ENCODE results near the gene XRN2.
"Not testable (repeated sequence)": the region's sequence is repeated elsewhere in the genome, so short reads cannot be mapped to it uniquely, and the experiment has no call there.

Gene XRN2

DNA sequence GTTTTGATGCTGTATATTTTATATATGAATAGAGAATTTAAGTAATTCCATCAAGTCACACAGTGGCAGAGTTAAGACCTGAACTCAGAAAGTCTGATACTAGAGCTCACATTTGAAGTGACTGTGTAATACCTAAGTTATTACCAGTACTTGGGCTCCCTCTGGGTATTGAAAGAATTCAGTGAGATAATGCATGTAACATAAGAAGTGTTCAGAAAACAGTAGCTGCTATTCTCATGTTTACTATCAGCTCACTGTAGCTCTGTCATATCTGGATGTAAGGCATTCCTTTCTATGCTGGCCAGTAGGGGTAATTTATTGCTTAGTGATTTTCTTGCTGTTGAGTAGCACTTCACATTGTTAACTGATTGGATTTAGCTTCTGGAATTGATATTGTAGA, 49.6 kb downstream of the XRN2 start:
- DNase-seq: no peak

DNA sequence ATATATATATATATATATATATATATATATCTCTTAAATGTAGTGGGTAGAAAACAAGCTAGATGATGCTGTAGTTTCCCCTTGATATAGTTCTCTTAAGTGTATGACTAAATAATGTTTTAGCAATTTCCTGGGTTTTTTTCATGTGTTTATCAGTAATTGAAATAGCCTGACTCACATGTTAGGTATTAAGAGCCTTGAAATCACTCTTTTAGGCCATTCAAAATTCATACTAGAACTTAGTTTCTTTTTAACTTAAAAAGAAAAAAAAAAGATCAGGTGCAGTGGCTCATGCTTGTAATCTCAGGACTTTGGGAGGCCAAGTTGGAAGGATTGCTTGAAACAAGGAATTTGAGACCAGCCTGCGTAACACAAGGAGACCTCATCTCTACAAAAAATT, 50.1 kb downstream of the XRN2 start:
- DNase-seq: no peak

DNA sequence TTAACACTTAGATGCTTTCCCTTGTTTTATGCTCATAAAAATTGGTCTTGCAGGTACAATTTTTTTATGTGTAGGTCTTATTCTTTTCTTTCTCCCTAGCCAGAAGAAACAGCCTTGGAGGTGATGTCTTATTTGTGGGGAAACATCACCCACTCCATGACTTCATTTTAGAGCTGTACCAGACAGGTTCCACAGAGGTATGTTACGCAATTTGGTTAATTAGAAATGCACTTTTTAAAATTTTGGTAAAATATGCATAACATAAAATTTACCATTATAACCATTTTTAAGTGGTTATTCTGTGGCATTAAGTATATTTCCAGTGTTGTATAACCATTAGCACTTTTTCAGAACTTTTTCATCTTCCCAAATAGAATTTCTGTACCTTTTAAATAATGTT, 52.9 kb downstream of the XRN2 start:
- DNase-seq: no peak

DNA sequence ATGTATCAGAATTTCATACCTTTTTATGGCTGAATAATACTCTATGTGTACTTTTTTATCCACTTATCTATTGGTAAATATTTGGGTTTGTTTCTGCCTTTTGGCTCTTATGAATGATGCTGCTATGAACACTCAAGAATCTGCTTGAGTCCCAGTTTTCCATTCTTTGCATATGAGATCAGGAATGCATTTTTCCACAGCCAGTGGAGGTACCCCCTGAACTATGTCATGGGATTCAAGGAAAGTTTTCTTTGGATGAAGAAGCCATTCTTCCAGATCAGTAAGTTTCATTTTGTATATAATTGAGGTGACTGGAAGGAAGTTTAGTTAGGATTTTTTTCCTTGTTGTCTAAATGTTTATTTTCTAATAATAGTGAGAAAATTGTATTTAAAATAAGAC, 53.3 kb downstream of the XRN2 start:
- DNase-seq: no peak

DNA sequence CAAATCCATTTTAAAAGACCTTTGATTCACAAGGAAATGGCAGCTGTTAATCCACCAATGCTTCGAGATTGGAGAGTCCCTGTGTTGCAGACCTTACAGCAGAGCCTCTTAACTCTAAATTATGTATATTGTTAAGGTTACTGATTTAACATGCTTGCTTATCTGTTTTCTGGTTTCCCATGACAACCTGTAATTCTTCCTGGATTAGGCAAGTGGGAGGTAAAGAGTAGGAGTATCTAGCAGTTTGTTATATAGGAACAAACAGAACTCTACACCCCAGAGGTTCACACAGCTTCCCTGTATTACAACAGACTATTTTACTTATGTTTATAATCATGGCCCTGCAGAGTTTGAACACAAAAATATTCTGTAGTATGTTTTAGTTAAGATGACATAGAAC, 54.7 kb downstream of the XRN2 start:
- DNase-seq: no peak

DNA sequence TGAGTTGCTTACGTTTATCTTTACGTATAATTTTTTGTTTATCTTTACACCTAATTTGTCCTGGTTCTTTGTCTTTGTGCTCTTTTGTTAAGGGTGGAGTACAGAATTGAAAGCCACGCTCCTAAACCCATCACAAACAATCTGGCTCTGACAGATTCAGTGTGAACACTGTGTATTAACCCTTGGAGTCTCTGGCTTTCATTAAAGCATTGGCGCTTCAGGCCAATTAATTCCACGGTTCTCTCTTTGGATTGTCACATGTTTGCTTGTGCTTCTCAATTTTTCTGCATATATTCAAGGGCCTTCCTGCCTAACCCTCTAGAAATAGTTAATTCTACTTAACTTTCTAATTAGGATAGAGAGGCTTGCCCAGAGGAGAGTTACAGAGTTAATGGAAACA, 55.6 kb downstream of the XRN2 start:
- no peak for DNase-seq

DNA sequence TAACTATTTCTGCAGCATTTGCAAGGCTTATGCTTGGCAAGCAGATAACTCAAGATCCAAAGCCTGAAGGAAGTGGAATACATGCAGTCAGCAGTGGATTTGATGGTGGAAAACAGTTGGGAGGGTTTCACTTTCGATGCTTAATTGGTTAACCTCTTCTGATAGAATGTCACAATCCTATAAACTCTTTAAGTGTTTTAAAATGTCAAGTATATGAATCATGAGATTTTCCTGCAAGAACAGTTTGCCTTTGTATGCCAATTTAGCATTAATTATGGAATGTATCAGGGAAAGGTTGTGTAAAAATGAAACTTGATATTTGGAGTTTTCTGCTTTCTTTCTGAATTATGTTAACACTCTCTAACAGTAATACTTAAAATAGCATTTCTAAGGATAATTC, 57.6 kb downstream of the XRN2 start:
- DNase-seq: no peak

DNA sequence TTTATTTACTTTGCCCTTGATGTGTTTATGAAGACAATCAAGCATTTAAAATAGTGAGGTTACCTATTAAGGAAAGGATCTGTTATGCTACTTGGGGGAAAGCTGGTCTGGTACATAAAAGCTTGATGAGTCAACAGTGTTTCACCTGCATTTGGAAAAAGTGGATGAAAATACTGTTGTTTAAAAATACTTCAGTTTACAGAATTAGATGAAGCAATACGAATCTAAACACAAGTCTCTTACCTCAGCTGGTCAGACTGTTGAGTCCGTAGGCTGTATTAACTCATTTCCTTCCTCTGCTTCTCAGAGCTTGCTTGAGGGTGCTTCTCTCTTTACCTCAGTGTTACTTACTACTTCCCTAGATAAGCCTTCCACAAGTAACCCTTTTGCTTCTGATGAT, 58.1 kb downstream of the XRN2 start:
- no peak for DNase-seq

DNA sequence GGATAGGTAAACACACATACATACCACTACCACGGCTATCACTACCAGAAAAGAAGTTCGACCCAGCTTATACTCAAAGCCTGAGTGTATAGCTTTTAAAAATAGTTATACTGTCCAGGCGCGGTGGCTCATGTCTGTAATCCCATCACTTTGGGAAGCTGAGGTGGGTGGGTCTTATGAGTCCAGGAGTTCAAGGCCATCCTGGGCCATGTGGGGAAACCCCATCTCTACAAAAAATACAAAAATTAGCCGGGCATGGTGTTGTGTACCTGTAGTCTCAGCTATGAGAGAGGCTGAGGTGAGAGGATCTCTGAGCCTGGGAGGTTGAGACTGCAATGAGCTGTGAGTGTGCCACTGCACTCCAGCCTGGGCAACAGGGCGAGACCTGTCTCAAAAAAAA, 61.3 kb downstream of the XRN2 start:
- DNase-seq: no peak

DNA sequence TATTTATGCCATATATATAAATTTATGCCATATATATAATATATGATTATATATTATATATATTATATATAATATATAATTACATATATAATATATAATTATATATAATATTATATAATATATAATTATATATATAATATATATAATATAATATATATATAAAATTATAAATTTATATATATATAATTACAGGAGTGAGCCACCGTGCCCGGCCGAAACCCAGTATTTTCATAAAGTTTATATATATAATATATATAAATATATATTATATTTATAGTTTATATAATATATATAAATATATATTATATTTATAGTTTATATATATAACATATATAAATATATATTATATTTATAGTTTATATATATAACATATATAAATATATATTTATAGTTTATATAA, 62.6 kb downstream of the XRN2 start:
- no peak for DNase-seq

DNA sequence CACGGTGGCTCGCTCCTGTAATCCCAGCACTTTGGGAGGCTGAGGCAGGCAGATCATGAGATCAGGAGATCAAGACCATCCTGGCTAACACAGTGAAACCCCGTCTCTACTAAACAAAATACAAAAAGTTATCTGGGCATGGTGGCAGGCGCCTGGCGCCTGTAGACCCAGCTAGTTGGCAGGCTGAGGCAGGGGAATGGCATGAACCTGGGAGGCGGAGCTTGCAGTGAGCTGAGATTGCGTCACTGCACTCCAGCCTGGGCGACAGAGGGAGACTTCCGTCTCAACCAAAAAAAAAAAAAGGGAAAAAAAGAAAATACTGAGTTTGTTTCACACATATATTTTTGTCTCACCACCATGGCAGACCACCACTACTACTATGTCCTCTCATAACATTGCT, 63.1 kb downstream of the XRN2 start:
- not testable (repeated sequence) for DNase-seq

DNA sequence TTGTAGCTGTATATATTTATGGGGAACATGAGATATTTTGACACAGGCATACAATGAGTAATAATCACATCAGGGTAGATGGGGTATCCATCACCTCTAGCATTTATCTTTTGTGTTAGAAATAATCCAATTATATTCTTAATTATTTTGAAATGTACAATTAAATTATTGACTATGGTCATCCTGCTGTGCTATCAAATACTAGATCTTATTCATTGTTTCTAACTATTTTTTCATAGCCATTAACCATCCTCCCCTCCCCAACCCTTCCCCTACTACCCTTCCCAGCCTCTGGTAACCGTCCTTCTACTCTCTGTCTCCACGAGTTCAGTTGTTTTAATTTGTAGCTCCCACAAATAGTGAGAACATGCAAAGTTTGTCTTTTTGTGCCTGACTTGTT, 65.7 kb downstream of the XRN2 start:
- no peak for DNase-seq

DNA sequence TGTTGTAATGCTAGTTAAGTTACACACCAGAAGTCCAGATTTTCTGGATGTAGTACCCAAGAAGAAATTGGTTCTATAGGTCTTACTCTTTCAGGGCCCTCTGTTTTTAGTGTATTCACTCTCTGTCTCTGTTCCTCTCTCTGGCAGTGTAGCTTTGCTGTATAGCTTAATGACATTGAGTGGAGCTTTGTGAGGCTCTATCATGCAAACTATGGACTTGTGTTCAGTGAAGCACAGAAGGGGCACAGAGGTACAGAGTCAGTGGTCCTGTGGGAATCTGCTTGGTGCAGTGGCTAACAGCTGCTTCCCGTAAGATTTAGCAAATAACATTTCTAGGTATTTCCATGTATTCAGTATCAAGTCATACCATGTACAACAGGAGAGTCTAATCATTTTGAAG, 68.1 kb downstream of the XRN2 start:
- no peak for DNase-seq

DNA sequence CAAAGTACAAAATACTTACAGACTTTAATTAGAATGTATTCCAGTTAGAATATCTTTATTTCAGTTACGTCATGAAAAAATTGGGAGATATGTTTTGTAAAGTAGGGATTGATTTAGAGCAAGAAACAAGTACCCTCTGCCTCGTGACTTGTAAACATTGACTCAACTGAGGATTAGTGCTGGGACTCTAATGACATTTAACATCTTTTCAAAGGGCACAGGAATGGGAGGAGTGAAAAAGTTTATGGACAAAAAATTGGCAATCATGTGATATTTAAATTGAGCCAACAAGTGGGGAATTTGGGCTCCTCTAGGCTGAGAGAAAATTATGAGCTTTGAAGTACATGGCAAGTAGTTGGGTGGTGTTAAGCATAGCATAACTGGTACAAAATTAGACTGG, 68.9 kb downstream of the XRN2 start:
- no peak for DNase-seq

DNA sequence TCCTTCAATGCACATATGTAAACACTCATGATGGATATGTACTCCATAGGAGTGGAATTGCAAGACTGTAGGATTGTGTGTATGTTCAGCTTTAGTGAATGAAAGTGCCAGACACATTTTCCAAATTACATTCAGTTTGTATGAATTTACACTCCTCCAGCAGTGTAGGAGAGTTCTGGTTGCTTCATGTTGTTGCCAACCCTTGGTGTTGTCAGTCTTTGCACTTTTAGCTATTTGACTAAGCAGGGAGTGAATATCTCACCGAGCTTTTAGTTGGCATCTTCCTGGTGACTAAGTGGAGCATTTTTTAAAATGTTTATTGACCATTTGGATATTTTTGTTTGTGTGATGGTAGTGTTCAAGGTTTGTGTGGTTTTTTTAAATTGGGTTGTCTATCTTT, 70.3 kb downstream of the XRN2 start:
- no peak for DNase-seq

DNA sequence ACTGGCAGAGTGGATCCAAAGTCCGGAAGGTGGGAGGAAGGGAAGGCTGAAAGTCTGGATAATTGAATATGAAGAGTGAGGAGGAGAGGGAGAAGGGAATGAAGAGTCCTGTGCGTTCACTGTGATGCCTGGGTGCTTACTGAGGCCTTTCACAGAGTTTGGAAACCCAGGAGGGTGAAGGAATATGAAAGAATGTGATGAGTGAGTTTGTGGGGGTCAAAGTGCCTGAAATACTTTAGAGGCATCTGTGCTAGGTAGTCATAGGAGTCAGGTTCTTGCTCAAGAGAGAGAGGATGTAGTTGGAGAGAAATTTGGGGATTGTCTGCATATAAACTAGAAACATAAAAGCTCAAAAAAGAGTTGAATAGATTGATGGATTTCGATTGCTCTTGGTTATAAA, 73.5 kb downstream of the XRN2 start:
- no peak for DNase-seq

DNA sequence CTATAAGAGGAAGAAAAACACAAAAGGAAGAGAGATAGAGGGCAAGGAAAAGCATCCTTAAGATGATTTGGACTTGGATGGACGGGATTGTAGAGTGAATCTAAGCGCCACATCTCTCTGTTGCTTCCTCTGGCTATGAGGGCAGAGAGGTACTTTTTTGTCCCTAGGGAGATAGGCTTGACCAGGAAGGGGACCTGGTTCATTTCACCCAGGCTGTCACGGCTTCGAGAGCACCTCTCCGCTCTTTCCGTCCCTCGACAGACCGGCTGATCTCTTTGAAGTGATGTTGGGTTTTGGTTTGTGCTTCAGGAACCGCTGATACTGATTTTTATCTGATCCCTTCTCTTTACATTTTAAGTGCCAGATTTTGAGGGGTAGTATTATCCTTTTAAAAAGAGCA, 74.6 kb downstream of the XRN2 start:
- DNase-seq: no peak

DNA sequence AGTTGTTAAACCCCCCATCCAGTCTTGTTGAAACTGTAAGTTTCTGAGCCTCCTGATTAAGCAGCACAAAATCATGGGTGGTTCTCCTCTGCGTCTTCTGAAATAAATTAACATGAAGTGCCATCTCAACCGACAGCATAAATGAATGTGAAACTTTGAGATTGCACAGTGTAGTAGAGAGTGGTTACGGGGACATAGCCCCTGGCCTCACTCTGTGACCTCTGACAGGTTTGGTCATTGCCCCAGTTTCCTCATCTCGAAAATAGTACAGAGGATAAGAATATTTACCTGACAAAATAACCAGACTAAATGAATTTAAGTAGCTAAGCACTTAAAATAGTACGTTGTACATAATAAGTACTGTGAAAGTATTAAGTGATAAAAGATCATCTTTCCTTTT, 75.1 kb downstream of the XRN2 start:
- DNase-seq: no peak

DNA sequence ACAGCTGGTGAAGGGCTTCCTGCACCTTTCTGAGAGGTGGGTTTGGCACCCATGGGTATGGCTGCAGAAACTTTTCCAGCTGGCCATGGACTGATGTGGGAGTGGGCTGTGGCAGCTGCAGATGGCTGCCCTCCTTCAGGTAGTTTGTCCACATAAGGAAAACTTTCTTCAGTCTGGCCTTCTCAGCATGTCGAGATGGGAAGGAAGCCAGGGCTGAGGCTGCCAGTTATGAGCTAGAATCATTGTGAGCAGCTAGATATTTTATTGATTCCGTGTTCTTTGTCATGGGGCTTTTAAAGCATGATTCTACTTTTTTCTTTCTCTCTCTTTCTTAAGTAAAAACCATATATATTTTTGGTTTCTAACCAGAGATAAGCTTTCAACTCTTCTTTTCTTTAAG, 77.6 kb downstream of the XRN2 start:
- DNase-seq: no peak

DNA sequence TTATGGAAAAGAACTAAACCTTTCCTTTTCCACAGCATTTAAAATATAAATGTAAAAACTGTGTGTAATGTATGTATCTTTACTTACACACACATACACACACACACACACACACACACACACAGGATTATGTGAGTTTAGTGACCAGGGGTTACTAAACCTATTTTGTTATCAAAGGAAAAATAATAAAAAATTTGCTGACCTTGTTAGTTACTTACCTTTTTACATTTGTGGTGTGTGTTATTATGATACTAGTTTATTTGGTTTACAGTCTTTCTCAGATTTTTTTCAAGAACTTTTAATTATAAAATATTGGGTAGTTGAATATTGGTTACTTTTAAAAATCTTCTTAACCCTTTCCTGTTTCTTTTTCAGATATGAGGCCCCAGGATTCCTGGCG, 78.5 kb downstream of the XRN2 start:
- DNase-seq: no peak

DNA sequence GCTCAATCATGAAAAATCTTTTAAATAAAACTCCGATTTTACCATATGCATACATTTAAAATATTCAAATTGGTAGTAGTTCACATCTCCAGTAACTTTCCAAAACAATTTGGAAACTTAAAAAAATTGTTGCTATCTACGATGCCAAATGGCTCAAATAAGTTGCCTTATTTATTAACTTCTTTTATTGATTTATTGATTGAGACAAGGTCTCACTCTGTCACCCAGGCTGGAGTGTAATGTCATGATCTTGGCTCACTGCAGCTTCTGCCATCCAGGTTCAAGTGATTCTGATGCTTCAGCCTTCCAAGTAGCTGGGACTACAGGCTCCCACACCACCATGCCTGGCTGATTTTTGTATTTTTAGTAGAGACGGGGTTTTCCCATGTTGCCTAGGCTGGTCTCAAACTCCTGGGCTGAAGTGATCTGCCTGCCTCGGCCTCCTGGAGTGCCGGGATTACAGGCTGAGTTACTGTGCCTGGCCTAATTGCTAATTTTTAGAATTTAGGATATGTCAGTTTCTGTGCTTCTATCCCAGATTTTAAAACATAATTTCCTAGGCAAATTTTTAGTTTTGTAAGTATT, 81.3 kb downstream of the XRN2 start:
- DNase-seq: no peak

DNA sequence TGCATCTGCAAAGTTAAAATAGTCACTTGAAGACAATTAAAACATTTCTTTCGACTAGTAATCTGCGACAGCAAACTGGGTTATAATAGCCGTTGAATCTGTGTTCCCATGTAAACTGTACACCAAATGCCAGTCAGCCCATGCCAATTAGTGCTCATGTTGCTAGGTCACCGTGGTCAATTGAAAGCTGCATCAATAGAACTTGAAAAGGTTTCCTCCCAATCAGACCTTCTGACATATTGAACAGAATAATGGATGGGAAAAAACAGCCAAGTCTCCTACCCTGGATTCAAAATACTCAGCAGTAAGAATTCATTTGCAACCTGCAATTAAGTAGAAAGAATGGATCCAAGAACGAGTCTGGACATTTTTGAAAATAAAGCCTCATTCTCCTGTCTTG, 83.0 kb downstream of the XRN2 start:
- no peak for DNase-seq

DNA sequence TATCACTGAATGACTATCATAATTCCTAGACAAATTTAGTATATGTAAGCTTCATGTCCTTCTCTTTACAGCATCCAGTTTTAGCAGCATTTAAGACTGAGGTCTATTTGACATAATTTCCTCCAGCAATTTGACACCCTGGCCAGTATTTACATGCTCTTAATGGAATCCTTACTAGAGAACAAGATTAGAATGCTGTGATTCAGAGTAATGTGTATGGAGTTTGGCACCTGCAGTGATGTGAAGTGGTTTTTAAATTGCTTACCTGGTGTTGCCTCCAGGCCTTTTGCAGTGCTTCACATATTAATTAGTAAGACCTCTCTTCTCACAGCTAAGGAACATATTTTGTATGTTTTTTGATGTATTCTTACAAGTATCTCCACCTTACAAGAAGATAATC, 84.4 kb downstream of the XRN2 start:
- DNase-seq: no peak

DNA sequence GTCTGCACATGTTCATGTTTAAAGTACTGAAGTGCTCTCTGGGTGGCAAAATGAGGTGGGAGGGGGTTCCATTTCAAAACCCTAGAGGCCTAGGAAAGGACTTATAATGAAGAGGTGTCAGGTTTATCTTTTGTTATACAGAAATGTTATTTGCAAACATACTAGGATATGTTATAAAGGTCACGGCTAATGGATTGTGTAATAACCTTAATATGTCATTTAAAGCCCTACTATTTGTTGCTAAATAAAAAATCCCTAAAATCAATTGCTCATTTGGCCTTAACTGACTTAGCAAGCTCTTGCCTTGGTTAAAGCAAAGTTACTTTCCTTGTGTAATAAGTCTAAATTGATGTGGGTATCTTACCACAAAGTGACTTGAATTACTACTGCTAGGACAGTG, 85.4 kb downstream of the XRN2 start:
- DNase-seq: no peak

DNA sequence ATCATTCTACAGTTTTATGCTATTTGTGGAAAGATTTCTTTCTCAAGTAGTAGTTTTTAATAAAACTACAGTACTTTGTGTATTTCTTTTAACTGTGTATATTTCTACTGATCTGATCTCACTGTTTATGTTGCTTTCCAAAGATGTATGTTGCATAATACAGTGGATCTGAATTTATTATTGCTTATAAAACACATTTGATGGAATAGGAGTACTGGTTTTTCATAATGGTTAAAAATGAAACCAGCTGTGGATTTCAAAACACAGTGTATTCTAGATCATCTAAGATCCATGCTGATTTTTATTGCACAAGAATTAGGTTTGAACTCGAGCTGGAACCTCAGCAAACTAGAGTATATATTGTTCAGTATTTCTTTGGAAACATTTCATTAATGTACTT, 86.2 kb downstream of the XRN2 start:
- DNase-seq: no peak

DNA sequence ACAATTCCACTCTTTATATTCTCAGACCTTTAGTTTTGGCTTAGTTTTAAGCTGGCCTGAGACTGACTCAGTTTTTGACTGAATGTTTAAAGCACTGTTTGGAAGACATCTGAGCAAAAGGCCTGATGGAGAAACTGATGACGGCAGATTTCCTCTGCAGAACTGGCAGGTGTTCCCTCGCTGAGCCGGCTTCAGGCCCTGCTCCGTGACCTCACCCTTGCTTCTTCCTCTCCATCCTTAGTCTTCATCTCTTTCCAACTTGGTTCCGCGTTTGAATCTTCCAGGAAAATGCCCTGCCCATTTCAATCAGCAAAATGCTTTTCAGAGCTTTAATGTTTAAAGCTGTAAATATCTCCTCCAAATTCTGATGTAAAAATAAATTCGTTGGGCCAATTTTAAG, 87.6 kb downstream of the XRN2 start:
- no peak for DNase-seq
